Measurements from ENCODE around the gene ZNF346. TPM values are rescaled to one million over a fixed set of nuclear protein-coding genes. Genes with fewer than 3 reads are reported as not detected.
A peak's percentile ranks its signal among the peaks of the same experiment; 100 is the strongest.
"Not testable (repeated sequence)": the region's sequence is repeated elsewhere in the genome, so short reads cannot be mapped to it uniquely, and the experiment has no call there.

ZNF346 gene
- total RNA-seq, 6 donors from 2014 or later, result 9.3 to 31.4 (median 16.8) TPM

DNA sequence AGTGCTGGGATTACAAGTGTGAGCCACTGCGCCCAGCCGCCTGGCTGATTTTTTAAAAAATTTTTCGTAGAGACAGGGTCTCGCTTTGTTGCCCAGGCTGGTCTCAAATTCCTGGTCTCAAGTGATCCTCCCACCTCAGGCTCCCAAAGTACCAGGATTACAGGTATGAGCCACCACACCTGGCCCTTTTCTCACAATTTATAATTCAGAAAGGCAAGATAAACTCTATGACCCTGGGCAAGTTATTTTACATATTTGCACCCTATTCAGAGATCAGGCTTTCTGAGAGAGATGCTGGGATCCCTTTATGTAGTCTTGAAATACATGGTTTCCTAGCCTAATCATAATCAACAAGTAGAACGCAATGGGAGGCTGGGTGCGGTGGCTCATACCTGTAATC, 20.6 kb downstream of the ZNF346 start:
- 97 to 98% methylated on average over 6 of the region's 6 CpGs for WGBS, 2 donors
- TF ChIP-seq POLR2AphosphoS5 (IDR thresholded peaks at IDR 0.05), result no peak
- H3K27me3 ChIP-seq, result no peaks in the 10 kb centered on the region
- H3K4me1 ChIP-seq, result peaks cover 0 to 5% (median 0%) of the 10 kb centered on the region in 4 donors
- no peak for ATAC-seq (ENCODE audit: low FRiP score in 2 of 2)
- no peak for DNase-seq
- no peaks in the 10 kb centered on the region for H3K9me3 ChIP-seq
- H3K27ac ChIP-seq, result peak overlapping the region in 1 of 4 donors; percentile 69
- peaks cover 9 to 57% (median 27%) of the 10 kb centered on the region in 4 donors for H3K36me3 ChIP-seq
- H3K4me3 ChIP-seq, result no peak overlapping the region

DNA sequence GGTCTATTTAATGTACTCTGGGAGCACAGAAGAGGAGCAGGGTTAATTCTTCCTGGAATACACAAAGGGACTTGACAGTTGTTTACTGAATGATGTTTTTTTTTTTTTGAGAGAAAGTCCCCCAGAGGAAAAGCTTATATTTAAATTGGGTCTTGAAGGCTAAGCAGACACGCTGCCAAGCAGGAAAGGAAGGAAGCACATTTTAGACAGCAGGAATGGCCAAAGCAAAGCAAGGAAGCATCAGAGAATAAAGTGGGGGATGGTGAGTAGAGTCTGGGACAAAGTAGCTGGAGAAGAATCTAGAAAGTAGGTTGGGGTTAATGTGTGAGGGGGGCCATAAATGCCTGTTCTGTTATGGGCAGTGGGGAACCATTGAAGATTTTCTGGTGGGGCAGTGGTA, 21.5 kb downstream of the ZNF346 start:
- Histone ChIP-seq H3K27ac (peak overlapping the region in 2 of 4 donors; percentile 29 to 69), H3K4me1 (peaks cover 0 to 5% (median 0%) of the 10 kb centered on the region in 4 donors), H3K9me3 (no peaks in the 10 kb centered on the region), H3K36me3 (peaks cover 9 to 64% (median 29%) of the 10 kb centered on the region in 4 donors), H3K27me3 (no peaks in the 10 kb centered on the region), H3K4me3 (no peak overlapping the region)
- no peak for DNase-seq
- no peak for ATAC-seq (ENCODE audit: low FRiP score in 2 of 2)
- WGBS, 2 donors, result 62 to 63% methylated on average over 1 of the region's 1 CpG
- TF ChIP-seq EP300 (IDR thresholded peaks at IDR 0.05), result no peak

DNA sequence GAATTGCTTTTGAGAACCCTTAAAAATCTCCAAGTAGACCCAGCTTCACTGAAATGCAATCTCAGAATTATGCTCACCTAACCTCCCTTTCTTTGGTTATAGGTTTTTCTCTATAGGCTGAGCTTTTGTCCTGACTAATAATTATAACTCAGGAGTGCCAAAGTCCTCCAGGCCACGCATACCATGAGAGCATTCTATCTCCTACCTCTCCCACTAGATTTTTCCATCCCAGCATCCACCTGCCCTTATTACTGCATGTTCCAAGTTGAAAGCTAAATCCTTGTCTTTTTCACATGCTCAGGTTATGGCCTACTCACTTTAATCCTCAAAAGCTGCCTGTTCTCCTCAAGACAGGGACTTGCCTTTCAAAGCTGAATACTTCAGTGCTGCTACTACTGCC, 22.1 kb downstream of the ZNF346 start:
- ATAC-seq (ENCODE audit: low FRiP score in 2 of 2) (no peak), DNase-seq (no peak)
- Histone ChIP-seq H3K4me1 (peaks cover 0 to 5% (median 0%) of the 10 kb centered on the region in 4 donors), H3K27ac (peak overlapping the region in 2 of 4 donors; percentile 29 to 69), H3K27me3 (no peaks in the 10 kb centered on the region), H3K4me3 (no peak overlapping the region), H3K36me3 (peaks cover 9 to 71% (median 36%) of the 10 kb centered on the region in 4 donors), H3K9me3 (no peaks in the 10 kb centered on the region)
- TF ChIP-seq POLR2A (IDR thresholded peaks at IDR 0.05) (no peak), POLR2AphosphoS5 (IDR thresholded peaks at IDR 0.05) (no peak), EP300 (IDR thresholded peaks at IDR 0.05) (no peak)
- TF ChIP-seq, protein P1, sequence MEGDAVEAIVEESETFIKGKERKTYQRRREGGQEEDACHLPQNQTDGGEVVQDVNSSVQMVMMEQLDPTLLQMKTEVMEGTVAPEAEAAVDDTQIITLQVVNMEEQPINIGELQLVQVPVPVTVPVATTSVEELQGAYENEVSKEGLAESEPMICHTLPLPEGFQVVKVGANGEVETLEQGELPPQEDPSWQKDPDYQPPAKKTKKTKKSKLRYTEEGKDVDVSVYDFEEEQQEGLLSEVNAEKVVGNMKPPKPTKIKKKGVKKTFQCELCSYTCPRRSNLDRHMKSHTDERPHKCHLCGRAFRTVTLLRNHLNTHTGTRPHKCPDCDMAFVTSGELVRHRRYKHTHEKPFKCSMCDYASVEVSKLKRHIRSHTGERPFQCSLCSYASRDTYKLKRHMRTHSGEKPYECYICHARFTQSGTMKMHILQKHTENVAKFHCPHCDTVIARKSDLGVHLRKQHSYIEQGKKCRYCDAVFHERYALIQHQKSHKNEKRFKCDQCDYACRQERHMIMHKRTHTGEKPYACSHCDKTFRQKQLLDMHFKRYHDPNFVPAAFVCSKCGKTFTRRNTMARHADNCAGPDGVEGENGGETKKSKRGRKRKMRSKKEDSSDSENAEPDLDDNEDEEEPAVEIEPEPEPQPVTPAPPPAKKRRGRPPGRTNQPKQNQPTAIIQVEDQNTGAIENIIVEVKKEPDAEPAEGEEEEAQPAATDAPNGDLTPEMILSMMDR (IDR thresholded peaks at IDR 0.05), result no peak
- 79 to 97% methylated on average over 1 of the region's 1 CpG for WGBS, 2 donors

DNA sequence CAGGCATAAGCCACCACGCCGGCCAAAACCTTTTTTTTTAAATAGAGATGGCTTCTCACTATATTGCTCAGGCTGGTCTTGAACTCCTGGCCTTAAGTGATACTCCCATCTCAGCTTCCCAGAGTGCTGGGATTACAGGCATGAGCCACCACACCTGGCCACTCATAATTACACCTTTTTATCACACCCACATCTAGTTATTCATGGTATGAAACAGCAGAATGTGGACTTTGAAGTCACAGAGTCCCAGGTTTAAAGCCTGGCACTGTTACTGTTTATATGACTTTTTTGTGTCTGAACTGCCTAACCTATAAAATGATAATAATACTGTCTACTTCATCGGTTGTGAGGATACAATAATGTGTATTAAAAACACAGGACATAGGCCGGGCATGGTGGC, 23.1 kb downstream of the ZNF346 start:
- no peak for TF ChIP-seq POLR2A (IDR thresholded peaks at IDR 0.05)
- TF ChIP-seq, protein P1 (IDR thresholded peaks at IDR 0.05), result no peak
- no peak for TF ChIP-seq EP300 (IDR thresholded peaks at IDR 0.05)
- no peak for TF ChIP-seq POLR2AphosphoS5 (IDR thresholded peaks at IDR 0.05)
- no peak for ATAC-seq (ENCODE audit: low FRiP score in 2 of 2)
- Histone ChIP-seq H3K4me1 (peaks cover 0 to 5% (median 0%) of the 10 kb centered on the region in 4 donors), H3K27ac (no peak overlapping the region), H3K9me3 (no peaks in the 10 kb centered on the region), H3K4me3 (no peak overlapping the region), H3K36me3 (peaks cover 9 to 81% (median 39%) of the 10 kb centered on the region in 4 donors), H3K27me3 (no peaks in the 10 kb centered on the region)
- 97 to 98% methylated on average over 4 of the region's 4 CpGs for WGBS, 2 donors
- no peak for DNase-seq

DNA sequence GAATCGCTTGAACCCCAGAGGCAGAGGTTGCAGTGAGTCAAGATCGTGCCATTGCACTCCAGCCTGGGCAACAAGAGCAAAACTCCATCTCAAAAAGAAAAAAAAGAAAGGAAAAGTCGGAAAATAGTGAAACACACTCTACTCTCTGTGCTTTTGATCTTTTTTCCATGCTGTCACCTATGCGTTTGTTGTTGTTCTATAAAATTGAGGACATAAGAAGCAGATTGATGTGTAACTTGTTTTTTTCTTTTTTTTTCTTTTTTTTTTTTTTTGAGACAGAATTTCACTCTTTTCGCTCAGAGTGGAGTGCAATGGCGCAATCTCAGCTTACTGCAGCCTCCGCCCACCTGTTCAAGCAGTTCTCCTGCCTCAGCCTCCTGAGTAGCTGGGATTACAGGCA, 26.0 kb downstream of the ZNF346 start:
- peaks cover 5 to 84% (median 35%) of the 10 kb centered on the region in 4 donors for H3K36me3 ChIP-seq
- not testable (repeated sequence) for DNase-seq; H3K27ac ChIP-seq; H3K4me3 ChIP-seq; H3K9me3 ChIP-seq; H3K27me3 ChIP-seq; H3K4me1 ChIP-seq; ATAC-seq (ENCODE audit: low FRiP score in 2 of 2)
- WGBS, 2 donors, result 94 to 96% methylated on average over 7 of the region's 7 CpGs

DNA sequence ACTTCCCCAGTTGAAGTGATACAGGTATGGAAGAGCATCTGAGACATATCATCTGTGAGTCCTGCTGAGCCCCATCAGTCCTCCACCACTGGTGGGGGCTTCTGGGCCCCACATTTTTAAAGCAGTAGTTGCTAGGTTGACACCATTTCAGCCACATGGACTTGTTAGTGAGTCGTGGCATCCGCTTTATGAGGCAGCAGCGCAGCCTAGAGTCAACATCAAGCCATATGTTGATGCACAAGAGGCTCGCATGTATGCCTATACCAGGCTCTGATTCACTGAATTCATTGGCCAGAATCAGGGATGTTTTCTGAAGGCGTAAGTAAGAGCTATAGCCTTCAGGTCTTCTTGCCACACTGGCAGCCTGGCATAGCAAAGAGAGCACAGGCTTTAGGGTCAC, 26.8 kb downstream of the ZNF346 start:
- Histone ChIP-seq H3K36me3 (peaks cover 5 to 84% (median 35%) of the 10 kb centered on the region in 4 donors), H3K9me3 (no peaks in the 10 kb centered on the region), H3K27ac (no peak overlapping the region), H3K4me3 (no peak overlapping the region), H3K4me1 (peaks cover 0 to 3% (median 0%) of the 10 kb centered on the region in 4 donors), H3K27me3 (no peaks in the 10 kb centered on the region)
- DNase-seq (no peak), ATAC-seq (ENCODE audit: low FRiP score in 2 of 2) (no peak)
- TF ChIP-seq EP300 (IDR thresholded peaks at IDR 0.05) (no peak), POLR2A (IDR thresholded peaks at IDR 0.05) (no peak), POLR2AphosphoS5 (IDR thresholded peaks at IDR 0.05) (no peak)
- TF ChIP-seq, protein P1 (IDR thresholded peaks at IDR 0.05), result no peak
- 80 to 91% methylated on average over 3 to 5 of the region's 5 CpGs for WGBS, 2 donors

Data from upper lobe of left lung (tissue), 6 donors.